WTC11 (cell line): ENCODE results near the gene RAPGEF5. TPM values are rescaled to one million over a fixed set of nuclear protein-coding genes. Genes with fewer than 3 reads are reported as not detected.

Experiments
- ATAC-seq: fragments of 200-7000 bp; cut with Tn5 transposase; 2 replicates; pipeline ENCODE4 v1.10.0; 2021; ENCODE audit warnings: mild to moderate bottlenecking, moderate library complexity
- CTCF ChIA-PET: fragments of 300-600 bp; sonication (Branson Sonifier 250); formaldehyde crosslinking; loops from one replicate; lab custom pipeline; 2021; ENCODE audit warnings: antibody characterized with exemption; lab: Charles Lee
- POLR2A ChIA-PET: fragments of 350-600 bp; sonication (Branson Sonifier 250); formaldehyde crosslinking; loops from one replicate; lab custom pipeline; 2021; ENCODE audit warnings: antibody characterized with exemption; lab: Charles Lee
- DNase-seq: peaks from one replicate; pipeline ENCODE4 v3.0.0; 2021; ENCODE audit warnings: low spot score
- H3K27ac Mint-ChIP-seq: 2 replicates; pipeline ENCODE4 v1.8.0; 2021; ENCODE audit warnings: mixed read lengths
- H3K27me3 Mint-ChIP-seq: 2 replicates; pipeline ENCODE4 v1.8.0; 2021; ENCODE audit warnings: low read depth, mild to moderate bottlenecking, moderate library complexity, mixed read lengths
- H3K36me3 Mint-ChIP-seq: 2 replicates; pipeline ENCODE4 v1.8.0; 2021; ENCODE audit warnings: mixed read lengths
- H3K4me1 Mint-ChIP-seq: 2 replicates; pipeline ENCODE4 v1.8.0; 2022; ENCODE audit warnings: mixed read lengths
- H3K4me3 Mint-ChIP-seq: 2 replicates; pipeline ENCODE4 v1.8.0; 2021; ENCODE audit warnings: mild to moderate bottlenecking, moderate library complexity, mixed read lengths
- H3K9me3 Mint-ChIP-seq: 2 replicates; pipeline ENCODE4 v1.8.0; 2021; ENCODE audit warnings: mixed read lengths
- ATF2 ChIP-seq: sonication (generic); formaldehyde crosslinking; IDR thresholded peaks from 2 replicates; pipeline ENCODE4 v1.8.1; 2022; ENCODE audit warnings: low read depth, missing genetic modification reagents, borderline replicate concordance
- ATF3 ChIP-seq: sonication (generic); formaldehyde crosslinking; conservative IDR thresholded peaks from 2 replicates; pipeline ENCODE4 v1.8.1; 2022; ENCODE audit warnings: mild to moderate bottlenecking, missing genetic modification reagents
- CDX4 ChIP-seq: fragments of 250-450 bp; sonication (Bioruptor Pico); IDR thresholded peaks from 2 replicates; pipeline ENCODE4 v1.9.0; 2021; ENCODE audit warnings: moderate library complexity, mild to moderate bottlenecking, inconsistent platforms, borderline replicate concordance
- CREM ChIP-seq: sonication (generic); formaldehyde crosslinking; IDR thresholded peaks from 2 replicates; pipeline ENCODE4 v1.8.1; 2022; ENCODE audit warnings: mild to moderate bottlenecking, missing genetic modification reagents, moderate library complexity
- E2F4 ChIP-seq: sonication (generic); formaldehyde crosslinking; IDR thresholded peaks from 2 replicates; pipeline ENCODE4 v1.8.1; 2022; ENCODE audit warnings: low read depth, mild to moderate bottlenecking, moderate library complexity, missing genetic modification reagents, borderline replicate concordance
- ETV6 ChIP-seq: sonication (generic); formaldehyde crosslinking; IDR thresholded peaks from 2 replicates; pipeline ENCODE4 v1.8.1; 2022; ENCODE audit warnings: mild to moderate bottlenecking, missing genetic modification reagents
- FOXP4 ChIP-seq: sonication (generic); formaldehyde crosslinking; IDR thresholded peaks from 2 replicates; pipeline ENCODE4 v1.8.0; 2022; ENCODE audit warnings: mild to moderate bottlenecking, missing genetic modification reagents
- HMGA2 ChIP-seq: fragments of 250-450 bp; sonication (Bioruptor Pico); IDR thresholded peaks from 2 replicates; pipeline ENCODE4 v1.4.0; 2021; ENCODE audit warnings: mild to moderate bottlenecking, moderate library complexity
- IRF2 ChIP-seq: sonication (generic); formaldehyde crosslinking; IDR thresholded peaks from 2 replicates; pipeline ENCODE4 v1.8.0; 2022; ENCODE audit warnings: low read depth, missing genetic modification reagents, borderline replicate concordance
- KAT7 ChIP-seq: sonication (generic); formaldehyde crosslinking; IDR thresholded peaks from 2 replicates; pipeline ENCODE4 v1.8.1; 2023; ENCODE audit warnings: missing genetic modification reagents, mild to moderate bottlenecking, borderline replicate concordance
- SMAD4 ChIP-seq: sonication (generic); formaldehyde crosslinking; IDR thresholded peaks from 2 replicates; pipeline ENCODE4 v1.8.0; 2022; ENCODE audit warnings: mild to moderate bottlenecking, missing genetic modification reagents
- SP1 ChIP-seq: sonication (generic); formaldehyde crosslinking; conservative IDR thresholded peaks from 2 replicates; pipeline ENCODE4 v1.8.1; 2022; ENCODE audit warnings: missing genetic modification reagents
- TEAD1 ChIP-seq: sonication (generic); formaldehyde crosslinking; IDR thresholded peaks from 2 replicates; pipeline ENCODE4 v1.8.0; 2022; ENCODE audit warnings: mild to moderate bottlenecking, missing genetic modification reagents
- TEAD4 ChIP-seq: sonication (generic); formaldehyde crosslinking; IDR thresholded peaks from 2 replicates; pipeline ENCODE4 v1.8.0; 2022; ENCODE audit warnings: mild to moderate bottlenecking, missing genetic modification reagents
- ZBTB21 ChIP-seq: sonication (generic); formaldehyde crosslinking; IDR thresholded peaks from 2 replicates; pipeline ENCODE4 v1.8.1; 2023; ENCODE audit warnings: mild to moderate bottlenecking, missing genetic modification reagents, borderline replicate concordance
- ZNF512 ChIP-seq: sonication (generic); formaldehyde crosslinking; IDR thresholded peaks from 2 replicates; pipeline ENCODE4 v1.8.1; 2022; ENCODE audit warnings: missing genetic modification reagents, borderline replicate concordance
- ZNF532 ChIP-seq: fragments of 250-450 bp; sonication (Bioruptor Pico); IDR thresholded peaks from 2 replicates; pipeline ENCODE4 v1.9.0; 2021; ENCODE audit warnings: mild to moderate bottlenecking, borderline replicate concordance
- ZSCAN18 ChIP-seq: fragments of 250-450 bp; sonication (Bioruptor Pico); IDR thresholded peaks from 2 replicates; pipeline ENCODE4 v2.1.2; 2022; ENCODE audit warnings: mild to moderate bottlenecking, moderate library complexity
- total RNA-seq: library from RNA; stranded (reverse); gene quantifications from 3 replicates; pipeline ENCODE4 v1.2.3, GENCODE V29; 2021
- TF ChIP-seq, protein P1 (sequence below): sonication (generic); formaldehyde crosslinking; IDR thresholded peaks from 2 replicates; pipeline ENCODE4 v1.8.1; 2023; ENCODE audit warnings: mild to moderate bottlenecking, missing genetic modification reagents, moderate library complexity

Gene RAPGEF5
- total RNA-seq, 1 experiment from 2014 or later: 12.3 TPM

GRCh38 chr7:22326181-22326580 is 30.8 kb downstream of the RAPGEF5 start:
- no peak for TF ChIP-seq KAT7 (CRISPR knock-in tag)
- no peak for TF ChIP-seq ZNF532 (CRISPR knock-in tag)
- no peak for TF ChIP-seq ATF3 (CRISPR knock-in tag)
- no peak for TF ChIP-seq CDX4
- TF ChIP-seq IRF2 (CRISPR knock-in tag): no peak
- no peak for TF ChIP-seq SMAD4
- TF ChIP-seq E2F4 (CRISPR knock-in tag): no peak
- TF ChIP-seq TEAD4 (CRISPR knock-in tag): no peak
- TF ChIP-seq FOXP4 (CRISPR knock-in tag): no peak
- no peak for TF ChIP-seq ZNF512
- TF ChIP-seq, all 79 proteins: peak for 0
- no peaks in the 10 kb centered on the region for H3K36me3 Mint-ChIP-seq
- CTCF ChIA-PET: interaction anchor here (1.2 to 2.4 kb wide), 2 partner anchors 35 to 216 kb away, joined by 3 to 9 read pairs; no protein-coding TSS in a partner anchor
- H3K27ac Mint-ChIP-seq: no peak overlapping the region
- POLR2A ChIA-PET: no interaction called here
- no peak overlapping the region for H3K4me3 Mint-ChIP-seq
- H3K4me1 Mint-ChIP-seq: peaks cover 49% of the 10 kb centered on the region
- no peak for ATAC-seq
- no peaks in the 10 kb centered on the region for H3K27me3 Mint-ChIP-seq
- H3K9me3 Mint-ChIP-seq: no peaks in the 10 kb centered on the region
- DNase-seq: no peak

DNA sequence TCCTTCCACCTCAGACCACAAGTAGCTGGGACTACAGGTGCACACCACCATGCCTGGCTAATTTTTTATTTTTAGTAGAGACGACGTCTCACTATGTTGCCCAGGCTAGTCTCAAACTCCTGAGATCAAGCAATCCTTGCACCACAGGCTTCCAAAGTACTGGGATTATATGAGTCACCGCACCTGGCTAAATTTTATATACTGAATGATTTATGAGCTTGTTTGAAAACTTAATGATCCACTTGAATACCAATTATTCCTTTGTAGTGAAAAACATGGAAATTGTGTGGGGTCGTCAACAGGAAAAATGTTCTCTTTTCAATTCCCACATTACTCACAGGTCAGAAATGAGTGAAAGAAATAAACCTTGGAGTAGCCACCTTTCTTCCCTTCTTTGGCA is 31.3 kb downstream of the RAPGEF5 start:
- H3K27ac Mint-ChIP-seq: no peak overlapping the region
- H3K36me3 Mint-ChIP-seq: no peaks in the 10 kb centered on the region
- H3K4me3 Mint-ChIP-seq: no peak overlapping the region
- CTCF ChIA-PET: interaction anchor here (0.6 to 1.2 kb wide), 3 partner anchors 30 to 127 kb away, joined by 3 to 5 read pairs (median 3); no protein-coding TSS in a partner anchor
- H3K27me3 Mint-ChIP-seq: no peaks in the 10 kb centered on the region
- H3K9me3 Mint-ChIP-seq: no peaks in the 10 kb centered on the region
- ATAC-seq (no peak), DNase-seq (no peak)
- POLR2A ChIA-PET: no interaction called here
- peaks cover 46% of the 10 kb centered on the region for H3K4me1 Mint-ChIP-seq
- TF ChIP-seq SP1 (CRISPR knock-in tag) (no peak), TEAD1 (CRISPR knock-in tag) (no peak), ZBTB21 (no peak), CREM (CRISPR knock-in tag) (no peak), E2F4 (CRISPR knock-in tag) (no peak), ATF2 (CRISPR knock-in tag) (no peak), ETV6 (CRISPR knock-in tag) (no peak), HMGA2 (CRISPR knock-in tag) (no peak), ZSCAN18 (CRISPR knock-in tag) (no peak)
- TF ChIP-seq, protein P1, sequence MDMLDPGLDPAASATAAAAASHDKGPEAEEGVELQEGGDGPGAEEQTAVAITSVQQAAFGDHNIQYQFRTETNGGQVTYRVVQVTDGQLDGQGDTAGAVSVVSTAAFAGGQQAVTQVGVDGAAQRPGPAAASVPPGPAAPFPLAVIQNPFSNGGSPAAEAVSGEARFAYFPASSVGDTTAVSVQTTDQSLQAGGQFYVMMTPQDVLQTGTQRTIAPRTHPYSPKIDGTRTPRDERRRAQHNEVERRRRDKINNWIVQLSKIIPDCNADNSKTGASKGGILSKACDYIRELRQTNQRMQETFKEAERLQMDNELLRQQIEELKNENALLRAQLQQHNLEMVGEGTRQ (CRISPR knock-in tag): no peak
